GM23248 (cell line): Measurements from ENCODE around the gene COQ6. TPM values are rescaled to one million over a fixed set of nuclear protein-coding genes. Genes with fewer than 3 reads are reported as not detected.
A peak's percentile ranks its signal among the peaks of the same experiment; 100 is the strongest.

Experiments used
- DNase-seq: peaks from one replicate; pipeline ENCODE4 v3.0.0-alpha.2; 2015
- H2AFZ ChIP-seq: fragments of 200-600 bp; sonication (generic); 2 replicates; pipeline ENCODE4 v1.6.1; 2016; ENCODE audit warnings: antibody characterized with exemption
- H3F3A ChIP-seq: fragments of 200-600 bp; sonication (generic); 2 replicates; pipeline ENCODE4 v1.6.1; 2016; ENCODE audit warnings: mild to moderate bottlenecking, antibody characterized with exemption, mixed run types; ENCODE audit not compliant: insufficient read depth
- H3K27ac ChIP-seq: fragments of 200-600 bp; sonication (generic); 2 replicates; pipeline ENCODE4 v1.5.1; 2016; ENCODE audit warnings: mild to moderate bottlenecking
- H3K27me3 ChIP-seq: fragments of 200-600 bp; sonication (generic); replicated peaks from 2 replicates; pipeline ENCODE4 v1.6.1; 2016; ENCODE audit warnings: mild to moderate bottlenecking; ENCODE audit not compliant: insufficient read depth
- H3K36me3 ChIP-seq: fragments of 200-600 bp; sonication (generic); 2 replicates; pipeline ENCODE4 v1.6.1; 2016; ENCODE audit warnings: low read depth, mild to moderate bottlenecking
- H3K4me1 ChIP-seq: fragments of 200-600 bp; sonication (generic); 2 replicates; pipeline ENCODE4 v1.6.1; 2016; ENCODE audit warnings: mild to moderate bottlenecking; ENCODE audit not compliant: insufficient read depth
- H3K4me2 ChIP-seq: fragments of 200-600 bp; sonication (generic); one replicate; pipeline ENCODE4 v1.6.1; 2016; ENCODE audit warnings: mild to moderate bottlenecking; ENCODE audit not compliant: unreplicated experiment
- H3K4me3 ChIP-seq: fragments of 200-600 bp; sonication (generic); 2 replicates; pipeline ENCODE4 v1.5.1; 2016; ENCODE audit warnings: mild to moderate bottlenecking
- H3K79me2 ChIP-seq: fragments of 200-600 bp; sonication (generic); 2 replicates; pipeline ENCODE4 v1.6.1; 2016; ENCODE audit warnings: mild to moderate bottlenecking; ENCODE audit not compliant: insufficient read depth
- H3K9ac ChIP-seq: fragments of 200-600 bp; sonication (generic); 2 replicates; pipeline ENCODE4 v1.6.1; 2016; ENCODE audit warnings: mild to moderate bottlenecking
- H3K9me2 ChIP-seq: fragments of 200-600 bp; sonication (generic); 2 replicates; pipeline ENCODE4 v1.6.1; 2016; ENCODE audit warnings: mixed run types, mild to moderate bottlenecking, moderate library complexity; ENCODE audit not compliant: insufficient read depth
- H3K9me3 ChIP-seq: fragments of 200-600 bp; sonication (generic); one replicate; pipeline ENCODE4 v1.6.1; 2017; ENCODE audit warnings: low read depth
- H4K20me1 ChIP-seq: fragments of 200-600 bp; sonication (generic); 2 replicates; pipeline ENCODE4 v1.6.0; 2016; ENCODE audit not compliant: insufficient read depth
- EZH2 ChIP-seq: fragments of 200-600 bp; sonication (generic); IDR thresholded peaks from 2 replicates; pipeline ENCODE4 v1.6.1; 2018; ENCODE audit warnings: antibody characterized with exemption, mild to moderate bottlenecking; ENCODE audit not compliant: insufficient read depth, poor library complexity, severe bottlenecking
- EZH2phosphoT487 ChIP-seq: fragments of 200-600 bp; sonication (generic); IDR thresholded peaks from 2 replicates; pipeline ENCODE4 v1.6.1; 2018; ENCODE audit warnings: antibody characterized with exemption, moderate library complexity, mild to moderate bottlenecking, low read depth; ENCODE audit not compliant: insufficient read depth
- whole genome bisulfite sequencing, 2 experiments: methylation state at CpG; one replicate each; pipeline ENCODE4 v1.1.6; 2015 to 2017; ENCODE audit warnings: low lambda C conversion rate in 2 of 2, low coverage in 1 of 2; ENCODE audit errors: missing lambda C conversion rate in 2 of 2; 5-methylcytosine and 5-hydroxymethylcytosine counted together
- in situ Hi-C: fragments of 300-500 bp; cut with MboI; formaldehyde crosslinking; loops from 2 replicates; pipeline ENCODE4 v1.15.0; 2020
- polyA plus RNA-seq: library from polyadenylated mRNA; unstranded; fragments of >200 nt; fragmentation: Nextera tagmentation; extraction: Ambion mirVana; gene quantifications from 2 replicates; pipeline ENCODE4 v1.2.1, GENCODE V29; 2016
- total RNA-seq: library from RNA; depleted of rRNA; stranded (reverse); fragments of >200 nt; shearing (Covaris generic); gene quantifications from 2 replicates; pipeline ENCODE4 v1.2.3, GENCODE V29; 2014

Gene COQ6
- total and polyA plus RNA-seq, 2 experiments from 2014 or later, result 29.4 to 48.0 TPM

DNA sequence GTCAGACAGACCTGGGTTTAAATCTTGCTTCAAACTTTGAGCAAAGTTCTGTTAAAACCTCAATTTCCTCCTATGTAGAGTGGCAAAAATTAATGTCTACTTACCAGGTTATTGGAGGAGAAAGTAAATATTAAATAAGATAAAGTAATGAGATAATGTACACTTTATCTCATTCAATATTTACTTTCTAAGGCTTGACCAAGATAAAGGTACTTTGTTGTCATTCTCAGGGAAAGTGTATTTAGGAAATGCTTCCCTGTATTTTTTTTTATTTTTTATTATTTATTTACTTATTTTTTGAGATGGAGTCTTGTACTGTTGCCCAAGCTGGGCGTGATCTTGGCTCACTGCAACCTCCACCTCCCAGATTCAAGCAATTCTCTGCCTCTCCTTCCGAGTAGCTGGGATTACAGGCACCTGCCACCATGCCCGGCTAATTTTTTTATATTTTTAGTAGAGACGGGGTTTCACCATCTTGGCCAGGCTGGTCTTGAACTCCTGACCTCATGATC, 4.9 kb upstream of the COQ6 start:
- no peaks in the 10 kb centered on the region for H4K20me1 ChIP-seq
- peaks cover 16% of the 10 kb centered on the region for H3K4me1 ChIP-seq
- no peak for DNase-seq
- no peaks in the 10 kb centered on the region for H3K27me3 ChIP-seq
- H3K27ac ChIP-seq, result no peak overlapping the region
- in situ Hi-C loops, result no loop called here
- H3K9me2 ChIP-seq, result no peaks in the 10 kb centered on the region
- no peak overlapping the region for H3K9ac ChIP-seq
- 71% methylated on average over 4 of the region's 4 CpGs for WGBS, 2 experiments
- no peaks in the 10 kb centered on the region for H3K9me3 ChIP-seq
- H2AFZ ChIP-seq, result no peak overlapping the region
- no peak overlapping the region for H3K4me3 ChIP-seq
- no peak for TF ChIP-seq EZH2
- no peak for TF ChIP-seq EZH2phosphoT487
- H3K36me3 ChIP-seq, result no peaks in the 10 kb centered on the region
- no peak overlapping the region for H3K4me2 ChIP-seq
- H3F3A ChIP-seq, result peaks cover 20% of the 10 kb centered on the region
- H3K79me2 ChIP-seq, result peaks cover 11% of the 10 kb centered on the region

DNA sequence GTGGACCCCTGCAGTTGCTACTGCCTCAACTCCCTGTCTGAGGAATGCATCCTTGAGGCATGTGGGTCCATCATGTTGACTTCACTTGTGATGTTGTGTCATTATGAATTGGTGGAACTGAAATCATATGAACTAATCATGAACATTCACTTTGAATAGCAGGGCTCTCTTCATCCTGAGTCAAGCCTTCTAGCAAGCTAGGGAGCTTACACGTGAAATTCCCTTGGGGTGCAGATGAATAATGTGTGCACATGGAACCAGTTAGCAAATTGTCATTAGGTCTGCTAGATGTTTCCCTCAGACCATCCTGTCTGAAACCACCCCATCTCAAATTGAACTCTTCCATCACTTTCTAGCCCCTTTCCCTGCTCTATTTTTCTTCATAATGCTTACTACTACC, 3.6 kb downstream of the COQ6 start:
- WGBS, 2 experiments, result 0 to 22% methylated on average over 1 of the region's 1 CpG
- Histone ChIP-seq H4K20me1 (no peaks in the 10 kb centered on the region), H3K4me2 (no peak overlapping the region), H3K79me2 (peaks cover 36% of the 10 kb centered on the region), H3K27ac (peak overlapping the region; percentile 33; the same call in 1 of the 2 replicates), H3K9me2 (no peaks in the 10 kb centered on the region), H3K9ac (no peak overlapping the region), H3K9me3 (no peaks in the 10 kb centered on the region), H3K27me3 (no peaks in the 10 kb centered on the region), H2AFZ (no peak overlapping the region), H3K36me3 (peaks cover 33% of the 10 kb centered on the region), H3F3A (peaks cover 11% of the 10 kb centered on the region), H3K4me1 (0 out of 2 replicates have a peak, but pooled peaks cover 3% of the 10 kb centered on the region), H3K4me3 (no peak overlapping the region)
- TF ChIP-seq EZH2phosphoT487 (no peak), EZH2 (no peak)
- in situ Hi-C loops, result no loop called here
- peak; percentile 63 for DNase-seq

DNA sequence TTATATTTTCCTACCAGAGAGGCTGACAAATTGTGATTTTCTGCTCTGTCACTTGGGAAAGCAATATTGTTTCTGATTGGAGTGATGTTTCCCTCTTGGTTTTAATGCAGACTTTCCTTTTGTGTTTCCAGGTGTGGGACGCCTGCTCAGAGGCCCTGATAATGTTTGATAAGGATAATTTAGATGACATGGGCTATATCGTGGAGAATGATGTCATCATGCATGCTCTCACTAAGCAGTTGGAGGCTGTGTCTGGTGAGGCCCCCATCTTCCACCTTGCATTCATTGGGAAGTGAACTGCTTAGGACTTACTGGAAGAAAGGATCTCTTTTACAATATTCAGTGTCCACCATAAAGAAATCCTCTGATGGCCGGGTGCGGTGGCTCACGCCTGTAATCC, 5.6 kb downstream of the COQ6 start:
- DNase-seq, result no peak
- TF ChIP-seq EZH2phosphoT487 (no peak), EZH2 (no peak)
- H2AFZ ChIP-seq, result no peak overlapping the region
- H3K4me3 ChIP-seq, result no peak overlapping the region
- H3K9ac ChIP-seq, result no peak overlapping the region
- no peaks in the 10 kb centered on the region for H3K9me2 ChIP-seq
- H3F3A ChIP-seq, result peaks cover 11% of the 10 kb centered on the region
- H3K79me2 ChIP-seq, result peaks cover 24% of the 10 kb centered on the region
- H3K9me3 ChIP-seq, result no peaks in the 10 kb centered on the region
- H3K27me3 ChIP-seq, result no peaks in the 10 kb centered on the region
- H3K27ac ChIP-seq, result no peak overlapping the region
- H3K36me3 ChIP-seq, result peaks cover 50% of the 10 kb centered on the region
- 89 to 91% methylated on average over 5 of the region's 5 CpGs for WGBS, 2 experiments
- no peaks in the 10 kb centered on the region for H4K20me1 ChIP-seq
- no peaks in the 10 kb centered on the region for H3K4me1 ChIP-seq
- H3K4me2 ChIP-seq, result no peak overlapping the region
- in situ Hi-C loops, result no loop called here

DNA sequence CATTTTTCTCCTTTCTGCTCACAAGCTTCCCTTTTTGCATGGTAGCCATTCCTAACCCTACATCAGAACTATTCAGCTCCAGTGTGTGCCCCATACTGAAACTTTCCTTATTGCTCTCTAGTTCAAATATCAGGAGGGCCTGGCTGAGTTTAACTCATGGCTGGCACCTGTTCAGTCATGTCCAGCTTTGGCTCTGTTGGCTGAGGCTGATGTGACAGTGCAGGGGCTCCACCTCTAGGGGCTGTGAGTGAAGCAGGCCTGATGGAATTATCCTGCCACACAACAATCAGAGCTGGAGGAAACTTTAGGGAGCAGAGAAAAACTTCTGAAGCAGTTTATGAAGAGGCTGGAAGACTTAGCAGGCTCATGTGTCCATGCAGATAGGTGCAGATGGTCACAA, 8.5 kb downstream of the COQ6 start:
- no peak for DNase-seq

DNA sequence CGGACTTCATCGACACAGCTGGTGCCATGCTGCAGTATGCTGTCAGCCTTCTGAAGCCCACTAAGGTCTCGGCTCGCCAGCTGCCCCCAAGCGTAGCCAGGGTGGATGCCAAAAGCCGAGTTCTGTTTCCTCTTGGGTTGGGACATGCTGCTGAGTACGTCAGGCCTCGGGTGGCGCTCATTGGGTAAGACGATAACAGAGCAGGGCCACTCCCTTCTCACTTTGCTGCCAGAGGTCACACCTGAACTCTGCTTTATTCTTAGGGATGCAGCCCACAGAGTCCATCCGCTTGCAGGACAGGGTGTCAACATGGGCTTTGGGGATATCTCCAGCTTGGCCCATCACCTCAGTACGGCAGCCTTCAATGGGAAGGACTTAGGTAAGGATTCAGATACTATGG, 11.1 kb downstream of the COQ6 start:
- H3K4me2 ChIP-seq, result no peak overlapping the region
- TF ChIP-seq EZH2phosphoT487 (no peak), EZH2 (no peak)
- no peaks in the 10 kb centered on the region for H3K4me1 ChIP-seq
- DNase-seq, result no peak
- H4K20me1 ChIP-seq, result no peaks in the 10 kb centered on the region
- WGBS, 2 experiments, result 95 to 96% methylated on average over 11 to 12 of the region's 12 CpGs
- H3K27me3 ChIP-seq, result no peaks in the 10 kb centered on the region
- H3K36me3 ChIP-seq, result peaks cover 66% of the 10 kb centered on the region
- no peaks in the 10 kb centered on the region for H3K9me2 ChIP-seq
- H2AFZ ChIP-seq, result no peak overlapping the region
- 0 out of 2 replicates have a peak, but pooled peaks cover 21% of the 10 kb centered on the region for H3F3A ChIP-seq
- H3K27ac ChIP-seq, result no peak overlapping the region
- no peak overlapping the region for H3K4me3 ChIP-seq
- no peak overlapping the region for H3K9ac ChIP-seq
- in situ Hi-C loops, result no loop called here
- no peaks in the 10 kb centered on the region for H3K9me3 ChIP-seq
- no peaks in the 10 kb centered on the region for H3K79me2 ChIP-seq

More for the DNA sequence above, 8.5 kb downstream of the COQ6 start:
- TF ChIP-seq EZH2phosphoT487 (no peak), EZH2 (no peak)
- in situ Hi-C loops, result no loop called here
- H3K4me1 ChIP-seq, result no peaks in the 10 kb centered on the region
- H3K9me2 ChIP-seq, result no peaks in the 10 kb centered on the region
- no peak overlapping the region for H3K9ac ChIP-seq
- peaks cover 64% of the 10 kb centered on the region for H3K36me3 ChIP-seq
- no peak overlapping the region for H3K4me3 ChIP-seq
- no peak overlapping the region for H3K27ac ChIP-seq
- no peaks in the 10 kb centered on the region for H3K9me3 ChIP-seq
- no peaks in the 10 kb centered on the region for H3K79me2 ChIP-seq
- H3K27me3 ChIP-seq, result no peaks in the 10 kb centered on the region
- H4K20me1 ChIP-seq, result no peaks in the 10 kb centered on the region
- H2AFZ ChIP-seq, result no peak overlapping the region
- peaks cover 3% of the 10 kb centered on the region; the same call in 1 of the 2 replicates for H3F3A ChIP-seq
- no peak overlapping the region for H3K4me2 ChIP-seq
